HT-29 (cell line): Measurements from ENCODE around the gene P2RY14. TPM values are rescaled to one million over a fixed set of nuclear protein-coding genes. Genes with fewer than 3 reads are reported as not detected.
"Not testable (repeated sequence)": the region's sequence is repeated elsewhere in the genome, so short reads cannot be mapped to it uniquely, and the experiment has no call there.

ENCODE experiments used
- DNase-seq: peaks from one replicate; pipeline ENCODE4 v3.0.0-alpha.2; 2015; ENCODE audit warnings: low spot score
- total RNA-seq: library from RNA; depleted of rRNA; stranded (reverse); fragments of >200 nt; shearing (Covaris generic); gene quantifications from 2 replicates; pipeline ENCODE4 v1.2.3, GENCODE V29; 2014

P2RY14 gene
- total RNA-seq, 1 experiment from 2014 or later = not detected

- no peak for DNase-seq
Observed at GRCh38 chr3:151262871-151263525, 15.3 kb downstream of the P2RY14 start.

GRCh38 chr3:151259664-151260063 is 18.7 kb downstream of the P2RY14 start:
- DNase-seq = no peak

GRCh38 chr3:151256749-151257148 is 21.6 kb downstream of the P2RY14 start:
- DNase-seq = no peak

- DNase-seq = no peak
Observed at GRCh38 chr3:151248772-151249337, 29.5 kb downstream of the P2RY14 start.

- DNase-seq = not testable (repeated sequence)
Observed at GRCh38 chr3:151242006-151242405, 36.3 kb downstream of the P2RY14 start.

GRCh38 chr3:151236736-151237135 is 41.6 kb downstream of the P2RY14 start:
- no peak for DNase-seq

- no peak for DNase-seq
Observed at GRCh38 chr3:151236316-151236715, 42.0 kb downstream of the P2RY14 start.

GRCh38 chr3:151234825-151235224 is 43.5 kb downstream of the P2RY14 start:
- no peak for DNase-seq

- DNase-seq = no peak
Observed at GRCh38 chr3:151232991-151233390, 45.4 kb downstream of the P2RY14 start.

- not testable (repeated sequence) for DNase-seq
Observed at GRCh38 chr3:151232403-151232802, 45.9 kb downstream of the P2RY14 start.

GRCh38 chr3:151230646-151231045 is 47.7 kb downstream of the P2RY14 start:
- DNase-seq = no peak

GRCh38 chr3:151228666-151229040 is 49.7 kb downstream of the P2RY14 start:
- DNase-seq = no peak

- peak; percentile 92 for DNase-seq
Observed at GRCh38 chr3:151227807-151228665, 50.3 kb downstream of the P2RY14 start.

GRCh38 chr3:151227266-151227806 is 51.0 kb downstream of the P2RY14 start:
- no peak for DNase-seq

- DNase-seq = no peak
Observed at GRCh38 chr3:151226825-151227224, 51.5 kb downstream of the P2RY14 start.

GRCh38 chr3:151226088-151226563 is 52.2 kb downstream of the P2RY14 start:
- no peak for DNase-seq

- DNase-seq = no peak
Observed at GRCh38 chr3:151225040-151225975, 53.0 kb downstream of the P2RY14 start.

GRCh38 chr3:151224268-151224866 is 54.0 kb downstream of the P2RY14 start:
- DNase-seq = no peak

- DNase-seq = no peak
Observed at GRCh38 chr3:151219056-151219455, 59.3 kb downstream of the P2RY14 start.

- DNase-seq = no peak
Observed at GRCh38 chr3:151218136-151218535, 60.2 kb downstream of the P2RY14 start.
